ENCODE data around the gene FOXP3.

The FOXP3 gene

GRCh38 chrX:49277535-49277830 lies 13.0 kb upstream of the FOXP3 start:
- Histone ChIP-seq H3K36me3 (no peaks in the 10 kb centered on the region), H3K4me1 (peaks cover 4% of the 10 kb centered on the region), H3K4me3 (ENCODE audit: low read depth, low read length) (no peak overlapping the region), H3K27me3 (no peaks in the 10 kb centered on the region), H3K9me3 (no peaks in the 10 kb centered on the region)
- TF ChIP-seq CTCF (IDR thresholded peaks at IDR 0.05; ENCODE audit: low read depth, low read length) = no peak
- no peak for DNase-seq

- H3K4me3 ChIP-seq (ENCODE audit: low read depth, low read length) = no peak overlapping the region
- no peak for DNase-seq
- H3K9me3 ChIP-seq = no peaks in the 10 kb centered on the region
- H3K4me1 ChIP-seq = no peaks in the 10 kb centered on the region
- H3K27me3 ChIP-seq = no peaks in the 10 kb centered on the region
- H3K36me3 ChIP-seq = no peaks in the 10 kb centered on the region
- no peak for TF ChIP-seq CTCF (IDR thresholded peaks at IDR 0.05; ENCODE audit: low read depth, low read length)
Measured at GRCh38 chrX:49276671-49277534, 12.4 kb upstream of the FOXP3 start.

GRCh38 chrX:49276207-49276606 lies 11.7 kb upstream of the FOXP3 start:
- TF ChIP-seq CTCF (IDR thresholded peaks at IDR 0.05; ENCODE audit: low read depth, low read length) = no peak
- Histone ChIP-seq H3K27me3 (no peaks in the 10 kb centered on the region), H3K4me1 (no peaks in the 10 kb centered on the region), H3K36me3 (no peaks in the 10 kb centered on the region), H3K9me3 (no peaks in the 10 kb centered on the region), H3K4me3 (ENCODE audit: low read depth, low read length) (no peak overlapping the region)
- no peak for DNase-seq

- no peak for DNase-seq
- H3K36me3 ChIP-seq = no peaks in the 10 kb centered on the region
- no peaks in the 10 kb centered on the region for H3K9me3 ChIP-seq
- H3K4me1 ChIP-seq = no peaks in the 10 kb centered on the region
- H3K27me3 ChIP-seq = no peaks in the 10 kb centered on the region
- no peak for TF ChIP-seq CTCF (IDR thresholded peaks at IDR 0.05; ENCODE audit: low read depth, low read length)
- no peak overlapping the region for H3K4me3 ChIP-seq (ENCODE audit: low read depth, low read length)
Measured at GRCh38 chrX:49273181-49273727, 8.7 kb upstream of the FOXP3 start.

- Histone ChIP-seq H3K4me1 (no peaks in the 10 kb centered on the region), H3K36me3 (no peaks in the 10 kb centered on the region), H3K27me3 (no peaks in the 10 kb centered on the region), H3K9me3 (no peaks in the 10 kb centered on the region), H3K4me3 (ENCODE audit: low read depth, low read length) (no peak overlapping the region)
- no peak for DNase-seq
- no peak for TF ChIP-seq CTCF (IDR thresholded peaks at IDR 0.05; ENCODE audit: low read depth, low read length)
Measured at GRCh38 chrX:49272421-49272820, 7.9 kb upstream of the FOXP3 start.

- H3K36me3 ChIP-seq = no peaks in the 10 kb centered on the region
- no peaks in the 10 kb centered on the region for H3K4me1 ChIP-seq
- no peak for DNase-seq
- no peak overlapping the region for H3K4me3 ChIP-seq (ENCODE audit: low read depth, low read length)
- H3K27me3 ChIP-seq = no peaks in the 10 kb centered on the region
- no peaks in the 10 kb centered on the region for H3K9me3 ChIP-seq
- no peak for TF ChIP-seq CTCF (IDR thresholded peaks at IDR 0.05; ENCODE audit: low read depth, low read length)
Measured at GRCh38 chrX:49271341-49271740, 6.8 kb upstream of the FOXP3 start.
